NCI-H2196 (cell line): ENCODE results near the gene RHOB.

ENCODE experiments used
- DNase-seq: peaks from one replicate; lab custom pipeline; 2025; ENCODE audit not compliant: unreplicated experiment; lab: John Stamatoyannopoulos, UW

Gene RHOB

DNA sequence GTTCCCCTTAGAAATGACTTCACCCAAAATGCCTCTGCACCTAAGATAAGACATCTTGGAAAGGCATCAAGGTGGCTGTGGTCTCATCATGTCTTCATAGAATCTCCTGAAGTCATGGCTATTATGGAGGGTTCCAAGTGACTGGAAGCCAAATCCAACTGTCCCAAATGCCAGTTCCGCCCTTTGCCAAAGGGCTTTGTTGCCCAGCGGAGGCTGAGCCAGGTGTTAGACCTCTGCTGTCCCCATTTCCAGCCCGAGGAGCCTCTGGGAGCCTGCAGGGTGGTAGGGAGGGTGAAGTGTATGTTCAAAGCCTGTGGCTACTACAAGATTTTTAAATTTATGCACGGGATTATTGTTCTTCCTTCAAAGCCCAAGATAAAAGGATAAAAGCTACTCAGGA lies 25.7 kb downstream of the RHOB start:
- no peak for DNase-seq

DNA sequence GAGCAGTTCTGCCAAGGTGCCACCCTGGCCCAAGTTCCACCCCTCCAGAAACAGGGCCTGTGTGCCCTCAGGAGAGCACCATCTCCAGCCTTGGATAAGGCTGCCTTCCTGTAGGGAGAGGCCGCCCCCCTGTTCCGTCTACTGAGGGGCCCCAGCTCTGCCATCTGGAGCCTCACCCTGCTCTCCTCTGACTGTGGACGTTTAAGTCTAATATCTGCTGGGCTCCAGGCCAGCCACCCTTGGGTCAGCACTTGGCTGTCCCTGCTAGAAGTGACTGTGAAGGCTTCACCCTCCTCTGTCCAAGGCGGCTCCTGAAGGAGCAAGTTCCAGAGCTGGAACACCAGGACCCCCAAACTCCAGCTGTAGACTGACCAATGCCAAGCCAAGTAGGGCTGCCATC lies 26.3 kb downstream of the RHOB start:
- DNase-seq: no peak

DNA sequence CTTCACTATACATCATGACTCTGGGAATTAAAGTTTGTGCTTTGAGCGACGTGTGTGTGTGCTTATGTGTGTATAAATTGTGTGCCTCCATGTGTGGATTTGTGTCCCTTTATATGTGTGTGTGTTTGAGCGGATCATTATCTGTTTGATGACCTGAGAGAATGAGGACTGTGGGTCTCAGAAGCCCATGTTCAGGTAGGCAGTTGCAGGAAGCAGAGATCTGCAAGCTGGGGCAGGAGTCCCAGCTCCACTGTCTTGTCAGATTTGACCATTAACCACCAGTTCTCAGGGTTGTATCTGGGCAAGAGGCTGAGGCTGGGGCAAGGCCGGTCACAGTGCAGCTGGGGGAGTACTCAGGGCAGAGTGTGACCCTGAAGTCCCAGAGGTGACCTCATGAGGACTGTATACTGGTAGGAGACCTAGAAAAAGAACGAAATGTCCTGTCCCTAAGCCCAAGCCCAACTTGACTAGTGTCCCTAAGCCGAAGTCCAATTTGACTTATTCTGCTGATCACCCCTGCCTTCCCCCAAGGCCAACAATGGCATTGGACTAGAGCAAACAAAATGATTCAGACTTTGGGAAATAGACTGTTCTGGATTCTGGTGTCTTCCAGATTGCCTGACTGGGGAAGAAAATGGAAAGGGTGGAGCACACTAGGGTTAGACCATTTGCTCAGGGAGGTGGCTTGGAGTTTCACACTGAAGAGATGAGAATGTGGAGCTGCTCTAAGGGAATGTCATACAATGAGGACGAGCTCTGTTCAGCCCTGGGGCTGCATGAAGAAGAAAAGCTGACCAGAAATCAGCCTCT lies 28.1 kb downstream of the RHOB start:
- no peak for DNase-seq

DNA sequence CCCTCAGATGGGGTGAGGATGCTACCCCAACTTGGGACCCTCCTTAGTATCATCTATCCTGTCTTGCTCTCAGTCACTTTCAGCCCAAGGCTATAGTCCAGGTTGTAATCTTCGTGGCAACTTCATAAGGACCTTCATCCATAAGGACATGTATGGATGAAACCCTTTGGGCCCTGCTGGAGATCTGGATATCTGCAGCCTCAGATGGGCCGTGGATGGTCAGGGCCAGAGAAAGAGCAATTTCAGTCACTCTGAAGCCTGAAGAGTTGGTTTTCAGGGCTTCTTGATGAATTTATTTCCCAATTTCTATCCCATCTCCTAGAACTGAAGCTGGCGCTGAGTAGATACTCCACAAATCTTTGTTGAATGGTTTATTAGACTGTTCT lies 28.7 kb downstream of the RHOB start:
- no peak for DNase-seq

DNA sequence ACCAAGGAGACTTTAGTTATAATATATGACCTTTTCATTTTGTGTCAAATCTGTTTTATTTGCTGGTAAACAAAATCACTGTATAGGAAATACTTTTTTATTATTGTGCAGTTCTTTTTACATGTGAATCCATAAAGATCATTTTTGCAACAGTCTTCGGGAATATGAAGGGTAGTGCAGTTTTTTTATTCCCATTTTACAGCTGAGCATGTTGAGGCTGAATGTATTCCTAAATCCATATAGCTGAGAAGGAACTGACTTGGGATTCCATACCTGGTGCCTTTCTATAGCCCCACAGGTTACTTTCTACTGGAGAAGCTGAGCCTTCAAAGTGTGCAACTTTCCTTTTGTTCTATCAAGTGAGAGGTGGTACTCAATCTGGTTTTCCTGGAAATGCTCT lies 29.6 kb downstream of the RHOB start:
- no peak for DNase-seq

DNA sequence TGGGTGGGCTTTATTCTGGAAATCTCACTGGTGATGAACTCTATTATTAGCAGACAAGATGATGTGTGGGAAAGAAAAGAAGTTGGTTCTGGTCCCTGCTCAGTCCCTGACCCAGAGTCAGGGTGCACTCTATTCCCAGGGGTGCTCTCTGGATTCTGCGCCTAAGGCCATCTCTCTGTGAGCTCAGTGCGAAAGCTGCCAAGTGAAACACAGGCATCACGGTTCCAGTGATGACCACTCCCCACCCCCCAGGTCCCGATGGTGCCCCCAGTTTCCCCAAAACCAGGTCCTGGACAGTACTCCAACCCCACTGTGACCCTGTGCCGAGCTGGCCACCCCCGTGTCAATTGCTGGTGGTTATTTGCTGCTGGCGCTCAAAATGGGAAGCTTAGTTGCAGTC lies 30.1 kb downstream of the RHOB start:
- DNase-seq: no peak

DNA sequence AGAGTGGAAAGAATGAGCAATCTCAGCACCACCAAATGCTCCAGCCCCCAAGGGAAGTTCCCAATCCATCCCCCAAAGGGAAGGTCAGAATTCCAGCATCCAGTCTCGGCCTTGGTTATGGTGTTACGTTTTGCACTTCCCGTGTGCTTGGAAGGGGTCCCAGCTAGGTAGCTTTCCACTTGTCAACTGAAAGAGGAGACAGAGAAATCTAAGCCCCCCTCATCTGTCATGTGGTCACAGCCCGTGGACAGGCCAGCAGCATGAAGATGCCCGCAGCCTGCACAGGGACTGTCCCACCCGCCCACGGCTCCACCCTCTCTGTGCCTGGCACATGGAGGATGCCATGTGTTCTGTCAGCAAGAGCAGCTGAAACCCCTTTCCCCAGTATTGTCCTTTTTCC lies 32.1 kb downstream of the RHOB start:
- DNase-seq: no peak

DNA sequence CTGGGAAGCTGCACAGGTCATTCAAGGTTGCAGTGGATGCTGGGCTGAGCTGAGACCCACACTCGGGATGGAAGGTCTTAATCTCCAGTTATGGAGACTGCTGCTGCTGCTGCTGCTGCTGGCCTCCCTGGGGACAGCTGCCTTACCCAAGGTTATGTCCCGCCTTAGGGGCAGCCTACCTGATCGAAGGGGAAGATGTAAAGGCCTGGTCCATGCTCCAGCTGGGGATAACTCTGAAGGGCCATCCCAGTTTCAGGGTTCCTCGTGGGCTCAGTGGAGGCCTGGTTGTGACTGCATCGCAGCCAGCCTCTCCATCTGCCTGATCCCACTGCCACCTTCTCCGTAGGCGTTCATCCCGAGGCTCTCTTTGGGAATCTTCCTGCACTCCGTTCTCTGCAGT lies 33.0 kb downstream of the RHOB start:
- no peak for DNase-seq

DNA sequence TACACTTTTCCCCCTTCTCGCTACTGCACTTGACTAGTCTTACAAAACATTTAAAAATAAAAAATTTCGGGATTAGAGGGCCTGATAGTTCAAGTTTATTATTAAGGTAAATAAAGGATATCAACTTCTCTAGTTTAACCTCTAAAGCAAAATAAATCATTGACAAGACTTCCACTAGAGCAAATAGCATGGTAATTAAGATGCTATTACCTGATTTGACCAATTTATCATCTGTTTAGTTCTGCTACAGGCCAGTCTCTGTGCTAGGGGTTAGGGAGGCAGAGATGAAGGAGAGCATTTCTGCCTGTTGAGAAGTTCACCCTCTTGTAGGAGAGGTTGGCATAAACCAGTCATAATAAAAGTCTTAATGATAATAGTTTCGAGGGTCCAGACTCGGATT lies 34.0 kb downstream of the RHOB start:
- no peak for DNase-seq

DNA sequence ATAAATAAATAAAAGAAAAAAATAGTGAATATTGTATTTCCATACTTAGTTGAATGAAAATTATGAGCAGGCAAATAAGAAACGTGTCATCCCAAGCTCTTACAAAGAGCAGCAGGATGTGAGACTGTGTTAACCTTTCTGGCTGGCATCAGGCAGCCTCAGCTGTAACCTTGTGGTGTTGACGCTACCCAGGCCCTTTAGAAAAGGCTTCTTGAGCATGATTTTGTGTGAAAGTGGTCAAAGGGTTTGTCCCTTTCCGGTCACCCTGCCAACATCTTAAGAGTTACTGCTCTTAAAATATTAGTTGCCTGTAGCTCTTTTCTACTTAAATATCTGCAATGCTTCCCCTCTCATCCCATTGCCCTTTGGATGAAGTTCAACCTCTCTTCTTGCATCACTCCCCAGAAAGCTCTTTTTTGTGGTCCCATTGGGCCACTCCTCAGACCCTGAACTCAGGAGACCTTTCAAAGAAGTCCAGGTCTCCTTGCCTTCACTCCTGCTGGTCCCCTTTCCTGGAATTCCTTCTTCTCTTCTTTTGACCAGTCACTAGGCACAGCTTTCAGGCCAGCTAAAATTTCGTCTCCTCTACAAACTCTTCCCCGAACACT lies 35.0 kb downstream of the RHOB start:
- no peak for DNase-seq

DNA sequence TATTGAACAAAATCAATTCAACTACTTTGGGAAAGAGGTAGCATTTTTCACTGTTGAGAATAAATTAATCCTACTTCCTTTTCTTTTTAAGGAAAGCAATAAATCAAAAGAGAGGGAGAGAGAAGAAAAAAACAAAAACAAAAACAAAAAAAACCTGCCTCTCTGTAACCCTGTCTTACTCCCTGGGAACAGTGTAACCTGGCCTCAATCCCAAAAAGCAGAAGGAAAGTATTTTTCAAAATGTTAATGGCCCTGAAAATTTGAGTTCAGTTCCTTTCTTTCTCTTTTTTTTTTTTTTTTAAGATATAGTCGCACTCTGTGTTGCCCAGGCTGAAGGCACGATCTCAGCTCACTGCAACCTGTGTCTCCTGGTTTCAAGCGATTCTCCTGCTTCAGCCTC lies 35.9 kb downstream of the RHOB start:
- no peak for DNase-seq

DNA sequence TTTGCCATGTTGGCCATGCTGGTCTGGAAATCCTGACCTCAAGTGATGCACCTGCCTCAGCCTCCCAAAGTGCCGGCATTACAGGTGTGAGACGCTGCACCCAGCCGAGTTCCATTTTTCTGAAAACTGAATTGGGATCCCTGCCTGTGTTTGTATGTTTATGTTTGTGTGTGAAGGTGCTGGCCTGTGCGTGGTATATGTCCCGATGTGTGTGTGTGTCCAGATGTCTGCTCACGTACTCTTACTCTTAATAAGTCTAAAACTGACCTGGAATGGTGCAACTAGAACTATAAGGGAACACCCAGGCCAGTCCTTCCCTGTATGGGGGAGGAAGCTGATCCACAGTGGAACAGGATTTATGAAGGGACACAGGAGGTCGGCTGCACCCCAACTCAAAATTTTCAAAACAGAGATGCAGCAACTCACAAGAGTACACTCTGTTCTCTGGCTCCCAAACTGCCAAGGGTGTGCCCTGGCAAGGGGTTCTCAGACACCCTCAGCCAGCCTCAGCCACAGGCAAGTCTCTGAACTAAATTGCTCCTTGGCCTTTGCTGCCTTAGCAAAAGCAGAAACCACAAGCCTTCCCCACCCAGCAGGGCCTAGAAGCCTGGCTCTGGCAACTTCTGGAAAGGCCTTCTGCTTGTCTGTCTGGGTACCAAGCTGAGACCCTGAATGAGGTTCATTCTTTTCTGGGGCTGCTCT lies 36.5 kb downstream of the RHOB start:
- no peak for DNase-seq

DNA sequence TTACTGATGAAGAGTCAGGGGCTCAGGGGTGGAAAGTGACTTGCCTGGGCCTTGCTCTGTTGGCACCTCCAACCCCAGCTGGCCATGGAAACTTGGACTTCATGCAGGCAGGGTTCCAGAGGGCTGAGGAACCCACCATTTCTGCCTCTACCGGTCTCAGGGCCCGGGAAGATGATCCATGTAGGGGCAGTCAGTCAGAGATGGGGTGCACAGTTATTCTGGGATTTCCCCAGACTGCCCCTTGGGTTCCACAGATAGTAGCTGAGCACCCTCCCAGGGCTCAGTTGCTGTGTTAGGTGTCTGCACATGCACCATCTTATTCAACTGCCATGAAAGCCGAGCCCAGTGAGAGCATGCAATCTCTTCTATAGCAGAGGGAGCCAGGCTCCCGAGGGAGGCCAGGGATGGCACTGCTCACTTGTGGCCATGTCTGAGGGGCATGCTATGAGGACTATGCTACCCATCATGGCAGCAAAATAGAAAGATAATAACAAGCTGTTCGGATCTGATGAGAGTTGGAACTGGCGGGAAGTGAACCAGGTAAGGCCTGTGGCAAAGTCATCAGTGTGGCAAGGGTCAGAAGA lies 37.3 kb downstream of the RHOB start:
- DNase-seq: no peak

DNA sequence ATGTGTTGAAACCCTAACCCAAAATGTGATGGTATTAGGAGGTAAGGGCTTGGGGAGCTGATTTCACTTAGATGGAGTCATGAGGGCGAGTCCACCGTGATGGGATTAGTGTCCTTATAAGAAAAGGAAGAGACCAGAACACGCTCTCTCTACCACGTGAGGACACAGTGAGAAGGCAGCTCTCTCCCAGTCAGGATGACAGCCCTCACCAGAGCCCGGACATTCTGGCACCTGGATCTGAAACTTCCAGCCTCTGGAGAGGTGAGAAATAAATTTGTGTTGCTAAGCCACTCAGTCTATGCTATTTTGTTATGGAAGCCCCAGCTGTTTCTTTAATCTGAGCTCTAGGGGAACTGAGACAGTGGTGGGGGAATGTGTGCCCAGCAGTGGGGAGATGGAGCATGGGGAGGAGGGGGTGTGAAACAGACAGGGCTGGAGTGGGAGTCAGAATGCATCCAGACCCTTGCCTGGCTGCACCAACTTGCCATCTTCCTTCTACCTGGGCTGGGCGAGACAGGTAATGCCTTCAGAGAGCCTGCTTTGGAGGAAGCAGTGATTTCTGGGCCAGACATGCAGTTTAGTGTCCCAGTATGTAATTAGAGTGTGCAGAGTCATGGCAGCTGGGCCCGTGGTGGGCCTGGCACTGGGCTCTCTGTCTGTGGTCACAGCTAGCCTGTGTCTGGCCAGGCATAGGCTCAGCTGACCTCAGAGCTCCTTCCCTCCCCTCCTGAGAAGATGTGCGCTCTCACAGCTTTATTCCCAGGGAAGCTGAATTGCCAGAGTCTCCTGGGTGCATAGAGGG lies 38.1 kb downstream of the RHOB start:
- no peak for DNase-seq

DNA sequence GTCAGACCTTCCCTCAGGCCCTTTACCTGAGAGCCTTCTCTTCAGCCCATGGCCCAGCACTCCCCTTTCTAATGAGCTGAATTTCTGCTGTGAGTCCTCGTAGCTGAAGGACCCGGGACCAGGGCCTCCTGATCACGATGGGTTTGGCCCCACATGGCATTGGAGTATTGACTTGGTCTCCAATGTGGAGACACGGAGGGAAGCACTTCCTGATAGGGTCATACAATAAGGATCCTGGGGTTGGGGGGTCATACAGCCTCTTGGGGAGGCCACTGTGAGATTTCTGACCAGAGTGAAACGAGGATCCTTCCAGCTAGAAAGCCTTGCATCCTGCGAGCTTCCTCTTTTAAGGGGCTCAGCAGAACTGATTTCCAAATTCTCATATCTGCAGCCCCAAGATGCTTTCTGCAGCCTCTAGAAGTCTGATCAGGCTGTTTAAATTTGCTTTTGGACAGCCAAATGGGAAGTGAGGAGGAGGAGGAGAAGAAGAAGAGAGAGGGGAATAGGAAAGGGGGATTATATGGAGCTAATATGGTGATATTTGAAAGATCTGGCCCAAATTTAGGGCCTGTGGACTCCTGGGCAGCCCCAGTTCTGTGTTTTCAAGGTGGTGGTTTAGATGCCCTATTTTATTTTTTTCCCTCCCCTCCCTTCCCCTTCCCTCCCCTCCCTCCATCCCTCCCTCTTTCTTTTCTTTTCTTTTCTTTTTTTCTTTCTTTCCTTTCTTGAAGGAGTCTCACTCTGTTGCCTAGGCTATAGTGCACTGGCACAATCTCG lies 38.9 kb downstream of the RHOB start:
- no peak for DNase-seq

DNA sequence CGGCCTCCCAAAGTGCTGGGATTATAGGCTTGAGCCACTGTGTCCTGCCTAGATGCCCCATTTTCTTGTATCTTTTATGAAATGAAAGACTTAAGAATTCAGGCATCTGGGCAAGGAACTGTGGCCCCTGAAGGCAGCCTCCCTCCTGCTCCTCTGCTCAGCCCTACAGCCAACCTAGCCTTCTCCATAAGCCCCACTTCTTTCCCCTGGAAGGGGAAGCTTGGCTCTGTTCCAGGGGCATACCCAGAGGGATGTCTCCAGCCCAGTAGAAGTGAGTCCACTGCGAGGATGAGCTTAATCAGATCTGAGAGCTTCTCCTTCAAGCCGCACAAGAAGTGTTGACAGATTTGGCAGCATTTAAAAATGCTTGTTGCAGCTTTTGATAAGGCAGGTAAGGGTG lies 39.7 kb downstream of the RHOB start:
- DNase-seq: no peak

DNA sequence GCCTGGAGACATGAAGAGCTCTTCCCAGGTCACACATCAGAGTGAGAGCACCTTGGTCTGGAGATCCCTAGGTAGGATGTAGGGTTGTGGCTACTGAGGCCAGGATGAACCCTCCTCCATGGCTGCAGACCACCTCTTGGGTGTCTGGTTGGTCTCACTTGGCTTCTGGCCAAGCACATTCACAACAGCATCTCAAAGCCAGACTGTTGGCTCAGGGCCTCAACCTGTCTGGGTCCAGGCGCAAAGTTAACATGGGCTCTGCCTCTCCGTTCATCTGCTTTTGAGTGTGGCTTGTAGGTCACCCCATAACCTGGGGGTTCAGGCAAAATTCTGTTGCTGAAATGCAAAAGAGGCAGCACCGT lies 40.1 kb downstream of the RHOB start:
- no peak for DNase-seq

DNA sequence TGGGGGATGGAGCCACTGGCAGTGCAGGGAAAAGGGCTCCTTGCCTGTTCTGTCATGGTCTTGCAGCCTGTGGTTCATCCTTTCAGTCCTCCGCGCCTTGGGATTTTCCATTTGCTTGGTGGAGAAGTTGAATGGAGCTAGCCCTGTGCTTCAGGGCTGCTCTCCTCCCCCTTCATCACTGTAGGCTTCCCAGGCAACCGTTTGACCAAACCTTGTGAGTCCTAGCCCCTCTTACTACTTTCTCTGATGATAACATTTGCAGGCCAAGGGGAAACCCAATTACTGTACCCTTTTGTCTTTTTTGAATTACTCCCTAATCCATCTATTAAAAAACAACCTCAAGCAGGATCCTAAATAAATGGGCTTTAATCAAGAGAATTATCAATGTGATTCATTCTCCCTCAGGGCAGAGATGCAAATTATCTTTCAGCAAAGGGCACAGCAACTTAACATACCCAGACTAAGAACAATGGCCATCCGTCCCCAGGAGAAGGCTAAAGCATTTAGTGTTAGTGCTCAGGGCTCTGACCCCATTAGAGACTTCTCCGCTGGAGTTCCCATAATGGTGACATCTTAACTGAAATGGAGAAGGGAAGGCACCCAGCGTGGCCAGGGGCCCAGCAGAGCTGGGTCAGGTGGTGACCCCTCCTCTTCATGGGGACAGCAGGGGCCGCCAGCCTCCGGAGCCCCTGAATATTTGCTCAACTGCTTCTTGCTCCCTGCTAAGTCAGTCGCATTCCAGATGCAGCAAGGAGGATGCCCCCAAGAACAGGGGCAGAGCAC lies 40.7 kb downstream of the RHOB start:
- no peak for DNase-seq

DNA sequence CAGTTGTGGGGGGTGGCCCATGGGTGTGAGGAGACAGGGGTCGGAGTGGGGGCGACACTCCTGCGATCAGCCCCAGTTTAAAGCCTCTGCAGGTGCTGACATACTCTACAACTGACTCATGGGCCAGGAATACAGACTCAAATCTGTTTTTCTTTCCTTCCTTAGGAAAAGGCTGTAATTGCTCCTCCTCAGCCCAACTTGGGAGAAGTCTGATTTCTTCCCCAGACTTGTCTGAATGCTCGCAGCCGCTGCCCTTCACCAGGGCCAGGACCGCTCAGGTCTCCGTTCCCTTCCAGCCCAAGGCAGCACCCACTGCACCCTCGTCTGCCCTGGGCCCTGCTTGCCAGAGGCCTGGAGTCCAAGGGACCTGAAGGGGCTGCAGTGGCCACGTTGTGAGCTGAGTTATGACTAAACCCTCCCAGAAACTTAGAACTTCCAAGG lies 41.3 kb downstream of the RHOB start:
- no peak for DNase-seq

DNA sequence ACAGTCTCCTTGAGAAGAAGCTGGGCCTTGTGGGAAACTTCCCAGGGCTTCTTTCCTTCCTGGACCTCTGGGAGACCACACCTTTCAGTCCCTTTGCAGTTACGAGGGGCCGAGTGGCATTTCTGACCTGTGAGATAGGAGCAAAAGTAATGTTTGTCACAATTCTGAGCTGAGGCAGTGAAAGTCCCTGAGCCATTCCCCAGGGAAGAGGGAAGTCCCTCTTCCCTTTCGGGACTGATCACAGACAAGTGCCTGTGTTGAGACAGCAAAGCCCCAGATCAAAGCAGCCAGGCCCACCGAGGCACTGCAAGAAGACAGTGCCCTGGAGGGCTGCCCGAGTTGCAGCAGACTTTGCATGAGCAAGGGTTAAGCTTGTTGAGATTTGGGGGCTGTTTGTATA lies 41.9 kb downstream of the RHOB start:
- DNase-seq: no peak
